ENCODE data around the gene P2RY11.

Gene P2RY11

DNA sequence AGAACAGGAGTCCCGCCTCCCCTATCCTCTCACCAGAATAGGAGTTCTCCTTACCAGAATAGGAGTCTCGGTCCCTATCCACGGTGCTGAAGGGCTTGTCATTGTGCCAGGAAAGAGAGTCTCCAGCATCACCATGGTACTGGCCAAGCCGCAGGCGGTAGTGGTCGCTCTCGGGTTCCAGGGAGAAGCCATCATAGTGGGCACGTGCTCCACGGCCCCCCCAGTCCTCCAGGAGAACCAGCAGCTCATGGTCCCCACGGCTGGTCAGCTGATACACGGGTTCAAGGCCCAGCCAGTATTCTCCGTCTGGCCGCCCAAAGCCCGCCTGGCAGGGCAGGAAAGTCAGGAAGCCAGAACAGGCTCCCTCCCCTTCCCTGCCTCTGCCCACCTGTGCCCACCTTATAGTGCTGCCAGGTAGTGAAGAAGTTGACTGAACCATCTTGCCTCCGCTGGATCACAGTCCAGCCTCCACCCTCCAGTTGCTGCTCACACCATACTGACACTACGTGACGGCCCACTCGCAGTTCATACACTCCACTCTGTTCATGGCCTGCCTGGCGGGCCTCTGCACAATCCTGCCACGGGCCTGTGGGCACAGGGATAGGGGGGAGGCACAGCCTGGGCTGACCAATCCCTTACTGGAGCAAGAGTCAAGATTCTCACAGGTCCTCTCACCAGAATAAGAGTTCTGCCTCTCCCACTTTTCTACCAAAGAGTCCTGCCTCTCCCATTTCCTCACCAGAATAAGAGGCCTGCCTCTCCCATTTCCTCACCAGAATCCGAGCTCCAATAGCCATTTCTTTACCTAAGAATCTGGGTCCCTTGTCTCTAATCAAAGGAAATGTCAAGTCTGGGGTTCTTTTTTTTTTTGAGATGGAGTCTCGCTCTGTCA is 18.0 kb upstream of the P2RY11 start:
- DNase-seq, result no peak

- DNase-seq, result no peak
These were observed 15.9 kb upstream of the P2RY11 start for GRCh38 chr19:10095622-10095947.

DNA sequence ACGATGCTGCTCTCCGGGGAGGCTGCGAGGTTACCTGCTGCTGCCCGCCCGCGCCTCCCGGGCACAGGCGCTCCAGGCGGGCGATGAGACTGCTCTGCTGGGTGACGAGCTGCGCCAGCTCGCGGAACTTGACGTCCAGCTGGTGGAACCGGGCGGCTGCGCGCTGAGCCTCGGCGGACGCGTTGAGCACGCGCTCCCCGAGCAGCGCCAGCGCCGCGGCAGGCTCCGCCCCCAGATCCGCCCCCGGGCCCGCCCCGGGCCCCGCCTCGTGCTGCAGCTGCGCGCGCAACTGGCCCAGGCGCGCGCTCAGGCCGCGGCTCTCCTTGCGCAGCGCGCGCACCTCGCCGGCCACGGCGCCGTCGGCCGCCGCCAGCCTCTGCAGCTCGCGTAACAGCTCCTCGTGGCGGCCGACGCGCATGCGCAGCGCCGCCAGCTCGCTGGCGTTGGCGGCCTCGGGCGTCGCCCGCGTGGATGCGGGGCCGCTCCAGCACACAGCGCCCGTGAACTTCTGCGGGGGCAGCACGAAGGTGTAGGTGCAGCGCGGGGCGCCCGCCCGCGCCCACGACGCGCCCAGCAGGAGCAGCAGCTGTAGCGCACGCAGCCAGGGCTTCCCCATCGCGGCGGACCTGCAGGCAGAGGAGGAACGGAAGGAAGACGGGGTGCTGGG is 15.4 kb upstream of the P2RY11 start:
- DNase-seq, result peak; percentile 90

- no peak for DNase-seq
These were observed 14.9 kb upstream of the P2RY11 start for GRCh38 chr19:10096615-10096963.

DNA sequence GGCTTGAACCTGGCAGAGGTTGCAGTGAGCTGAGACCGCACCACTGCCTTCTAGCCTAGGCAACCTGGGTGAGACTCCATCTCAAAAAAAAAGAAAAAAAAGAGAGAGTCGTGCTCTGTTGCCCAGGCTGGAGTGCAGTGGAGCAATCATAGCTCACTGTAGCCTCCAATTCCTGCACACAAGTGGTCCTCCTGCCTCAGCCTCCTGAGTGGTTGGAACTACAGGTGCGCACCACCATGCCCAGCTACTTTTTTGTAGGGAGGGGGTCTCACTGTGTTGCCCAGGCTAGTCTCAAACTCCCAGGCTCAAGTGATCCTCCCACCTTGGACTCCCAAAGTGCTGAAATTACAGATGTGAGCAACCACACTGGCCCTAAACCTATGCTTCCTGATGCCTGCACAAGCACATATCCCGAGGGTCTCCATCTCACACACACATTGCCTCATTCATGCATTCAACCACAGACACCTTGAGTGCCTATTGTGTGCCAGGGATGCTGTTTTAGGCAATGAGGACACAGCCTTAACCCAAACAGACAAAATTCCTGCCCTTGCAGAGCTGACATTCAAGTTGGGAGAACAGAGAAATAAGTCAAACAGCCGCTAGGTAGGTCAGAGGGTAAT is 11.2 kb upstream of the P2RY11 start:
- no peak for DNase-seq

DNA sequence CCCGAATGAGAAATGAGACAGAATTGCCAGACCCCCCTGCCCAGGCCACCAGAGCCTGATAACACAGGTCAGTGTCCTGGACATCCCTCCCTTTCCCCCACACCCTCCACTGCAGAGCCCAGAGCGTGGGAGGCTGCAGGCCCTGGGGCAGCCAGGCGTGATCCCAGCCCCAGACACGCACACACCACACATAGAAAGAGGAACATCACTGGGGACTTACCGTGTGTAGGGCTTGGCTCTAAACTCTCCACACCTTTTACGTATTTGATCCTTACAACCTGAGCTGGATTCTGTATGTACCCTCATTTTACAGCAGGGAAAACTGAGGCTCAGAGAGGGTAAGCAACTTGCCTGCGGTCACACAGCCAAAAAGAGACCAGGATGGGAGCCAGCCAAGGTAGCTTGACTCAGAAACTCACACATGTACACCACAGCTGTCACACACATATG is 8.7 kb upstream of the P2RY11 start:
- DNase-seq, result no peak

DNA sequence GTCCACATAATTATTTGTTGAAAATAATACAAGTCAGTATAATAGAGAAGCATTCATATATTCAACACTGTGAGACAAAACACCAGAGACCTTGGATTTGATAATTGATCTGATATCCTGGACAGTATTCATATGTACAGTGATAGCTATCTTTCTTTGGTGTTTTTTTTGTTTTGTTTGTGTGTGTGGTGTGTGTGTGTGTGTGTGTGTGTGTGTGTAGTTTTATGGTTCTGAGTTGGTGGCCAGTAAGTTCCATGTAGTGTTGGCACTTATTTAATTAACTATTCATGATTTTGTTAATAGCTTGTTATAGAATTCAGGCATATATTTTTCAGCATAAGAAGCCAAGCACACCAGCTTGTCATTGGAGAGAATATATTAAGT is 7.4 kb upstream of the P2RY11 start:
- DNase-seq, result no peak

DNA sequence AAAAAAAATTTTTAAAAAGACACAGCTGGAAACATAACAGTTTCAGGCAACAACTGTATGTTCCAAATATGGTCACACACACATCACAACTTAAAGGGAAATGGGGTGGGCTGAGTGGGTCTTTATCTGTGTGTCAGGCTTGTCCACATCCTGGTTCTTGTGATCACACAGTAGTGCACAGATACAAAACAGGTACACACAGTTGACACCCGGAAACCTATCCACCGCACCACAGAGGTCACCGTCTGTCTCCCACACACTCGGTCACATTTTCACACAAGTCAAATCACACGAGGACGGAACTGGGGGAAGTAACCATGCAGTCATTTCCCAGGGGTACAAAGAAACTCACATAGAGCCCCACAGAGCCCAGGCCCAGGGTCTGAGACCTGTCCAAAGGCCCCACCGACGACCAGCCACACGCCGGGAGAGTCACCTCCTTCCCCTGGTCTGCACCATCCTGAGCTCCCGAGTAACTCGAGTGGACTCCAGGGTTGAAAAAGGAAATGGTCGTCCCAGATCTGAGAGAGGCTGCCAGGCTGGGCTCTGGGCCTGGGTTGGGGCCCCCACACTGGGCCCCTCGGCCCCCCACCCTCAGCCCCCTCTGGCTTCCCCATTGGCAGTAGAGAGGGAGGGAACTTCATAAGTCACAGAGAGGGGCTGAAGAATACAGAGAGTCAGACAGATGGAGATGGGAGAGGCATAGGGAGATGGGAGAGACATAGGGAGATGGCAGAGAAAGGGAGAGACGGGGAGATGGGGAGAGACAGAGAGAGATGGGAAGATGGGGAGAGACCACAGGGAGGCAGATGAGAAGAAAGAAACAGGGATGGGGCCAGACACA is 6.6 kb upstream of the P2RY11 start:
- no peak for DNase-seq

DNA sequence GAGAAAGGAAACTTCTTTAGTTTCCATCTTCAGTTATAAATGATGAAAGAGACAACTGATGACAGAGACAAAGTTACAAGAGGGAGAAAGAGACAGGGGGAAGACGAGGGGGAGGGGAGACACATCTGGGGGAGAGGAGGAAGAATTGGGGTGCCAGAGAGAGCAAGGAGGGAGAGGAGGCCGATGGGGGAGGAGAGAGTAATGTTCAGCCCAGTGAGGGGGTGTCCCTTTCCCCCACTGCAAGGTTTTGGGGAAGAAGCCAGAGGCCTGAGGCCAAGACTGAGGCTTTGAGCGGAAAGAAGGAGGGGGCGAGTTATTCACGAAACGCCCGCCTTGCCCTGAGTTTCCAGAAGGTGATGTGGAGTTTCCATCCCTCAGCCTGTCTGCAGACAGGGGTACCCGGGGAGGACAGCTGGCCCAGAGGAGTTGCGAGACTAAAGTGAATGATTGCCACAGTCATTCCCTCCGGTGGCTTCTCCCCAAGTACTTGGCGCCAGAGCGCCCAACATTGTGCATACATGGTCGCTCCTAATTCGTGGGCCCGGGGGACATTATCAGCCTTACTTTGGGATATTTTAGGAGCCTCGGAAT is 5.9 kb upstream of the P2RY11 start:
- DNase-seq, result no peak

DNA sequence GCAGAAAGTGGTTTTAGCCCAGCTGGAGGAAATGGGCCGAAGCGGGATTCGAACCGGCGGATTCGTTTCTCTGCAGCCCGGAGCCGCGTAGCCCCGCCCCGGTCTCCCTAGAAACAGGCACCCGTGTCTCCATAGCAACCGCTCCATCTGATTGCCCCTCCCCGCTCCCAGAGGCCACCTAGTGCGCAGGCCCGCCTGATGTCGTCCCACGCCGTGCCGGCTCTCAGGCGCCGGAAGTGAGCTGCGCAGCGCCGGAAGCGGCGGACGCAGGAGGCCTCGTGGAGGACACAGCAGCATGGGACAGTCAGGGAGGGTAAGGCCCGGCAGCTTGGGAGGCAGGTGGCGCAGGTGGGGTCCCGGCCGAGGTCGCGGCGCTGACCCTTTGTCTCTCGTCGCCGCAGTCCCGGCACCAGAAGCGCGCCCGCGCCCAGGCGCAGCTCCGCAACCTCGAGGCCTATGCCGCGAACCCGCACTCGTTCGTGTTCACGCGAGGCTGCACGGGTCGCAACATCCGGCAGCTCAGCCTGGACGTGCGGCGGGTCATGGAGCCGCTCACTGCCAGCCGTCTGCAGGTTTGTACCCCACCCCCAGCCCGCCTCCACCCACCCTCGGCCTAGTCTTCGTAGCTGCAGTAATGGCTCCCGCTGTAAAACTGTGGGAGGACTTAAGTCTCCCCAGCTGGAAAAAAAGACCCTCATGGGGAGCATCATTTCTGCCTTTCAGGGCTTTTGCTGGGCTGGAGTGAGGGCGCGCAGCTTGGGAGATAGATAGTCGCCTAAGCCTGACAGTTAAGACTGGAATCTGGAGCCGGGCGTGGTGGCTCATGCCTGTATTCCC is 5.2 kb upstream of the P2RY11 start, which contains the start of gene PPAN:
Gene PPAN, plus strand, starts transcription at position 263 of the 837 bp plus-strand sequence. Its CDS starts 33 bp downstream, at position 296.
- peak; percentile 99 for DNase-seq

GRCh38 chr19:10107254-10107653 is 4.2 kb upstream of the P2RY11 start:
- no peak for DNase-seq

DNA sequence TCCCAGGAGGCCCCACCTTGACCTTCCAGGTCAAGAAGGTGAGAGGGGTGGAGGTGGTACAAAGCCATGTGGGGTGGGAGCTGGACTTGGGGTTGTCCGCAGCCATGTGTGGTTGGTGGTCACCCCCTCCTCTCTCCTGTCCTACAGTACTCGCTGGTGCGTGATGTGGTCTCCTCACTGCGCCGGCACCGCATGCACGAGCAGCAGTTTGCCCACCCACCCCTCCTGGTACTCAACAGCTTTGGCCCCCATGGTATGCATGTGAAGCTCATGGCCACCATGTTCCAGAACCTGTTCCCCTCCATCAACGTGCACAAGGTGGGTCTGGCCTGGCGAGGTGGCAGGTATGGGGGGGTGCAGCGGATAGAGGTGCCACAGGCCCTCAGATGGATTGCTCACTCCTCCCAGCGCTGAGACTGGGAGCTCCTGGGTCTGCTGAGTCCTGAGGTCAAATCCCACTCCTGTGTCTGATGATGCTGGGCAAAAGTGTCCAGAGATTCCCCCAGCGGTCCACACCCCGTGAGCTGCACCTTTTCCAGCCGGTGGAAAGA is 3.6 kb upstream of the P2RY11 start:
- DNase-seq, result no peak

- DNase-seq, result no peak
These were observed 2.0 kb upstream of the P2RY11 start for GRCh38 chr19:10109528-10109927.

DNA sequence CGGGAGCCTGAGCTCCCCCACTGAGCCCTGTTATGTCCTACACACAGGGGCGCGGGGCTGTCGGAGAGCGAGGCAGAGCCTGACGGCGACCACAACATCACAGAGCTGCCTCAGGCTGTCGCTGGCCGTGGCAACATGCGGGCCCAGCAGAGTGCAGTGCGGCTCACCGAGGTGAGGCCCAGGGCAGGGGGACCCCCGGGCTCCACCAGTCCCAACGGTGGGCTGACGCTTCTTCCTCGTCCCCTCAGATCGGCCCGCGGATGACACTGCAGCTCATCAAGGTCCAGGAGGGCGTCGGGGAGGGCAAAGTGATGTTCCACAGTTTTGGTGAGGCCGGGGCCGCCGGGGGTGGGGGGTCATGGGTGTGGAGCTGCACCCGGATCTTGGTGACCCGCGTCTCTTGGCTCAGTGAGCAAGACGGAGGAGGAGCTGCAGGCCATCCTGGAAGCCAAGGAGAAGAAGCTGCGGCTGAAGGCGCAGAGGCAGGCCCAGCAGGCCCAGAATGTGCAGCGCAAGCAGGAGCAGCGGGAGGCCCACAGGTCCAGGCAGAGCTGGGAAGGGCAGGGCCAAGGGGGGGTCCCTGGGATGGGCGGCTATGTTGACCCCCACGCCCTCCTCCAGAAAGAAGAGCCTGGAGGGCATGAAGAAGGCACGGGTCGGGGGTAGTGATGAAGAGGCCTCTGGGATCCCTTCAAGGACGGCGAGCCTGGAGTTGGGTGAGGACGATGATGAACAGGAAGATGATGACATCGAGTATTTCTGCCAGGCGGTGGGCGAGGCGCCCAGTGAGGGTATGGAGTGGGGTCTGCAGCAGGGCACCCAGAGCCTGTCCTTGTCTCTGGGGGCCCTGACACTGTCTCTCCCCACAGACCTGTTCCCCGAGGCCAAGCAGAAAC is 1.2 kb upstream of the P2RY11 start:
- DNase-seq, result no peak

DNA sequence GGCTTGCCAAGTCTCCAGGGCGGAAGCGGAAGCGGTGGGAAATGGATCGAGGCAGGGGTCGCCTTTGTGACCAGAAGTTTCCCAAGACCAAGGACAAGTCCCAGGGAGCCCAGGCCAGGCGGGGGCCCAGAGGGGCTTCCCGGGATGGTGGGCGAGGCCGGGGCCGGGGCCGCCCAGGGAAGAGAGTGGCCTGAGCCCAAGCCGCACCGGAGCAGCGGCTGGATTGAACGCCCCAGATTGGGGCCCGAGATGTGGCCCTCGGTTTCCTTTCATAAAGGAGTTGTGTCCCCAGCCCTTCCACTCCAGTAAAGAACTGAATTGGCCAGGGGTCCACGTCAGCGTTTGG is 548 bp upstream of the P2RY11 start:
- no peak for DNase-seq

DNA sequence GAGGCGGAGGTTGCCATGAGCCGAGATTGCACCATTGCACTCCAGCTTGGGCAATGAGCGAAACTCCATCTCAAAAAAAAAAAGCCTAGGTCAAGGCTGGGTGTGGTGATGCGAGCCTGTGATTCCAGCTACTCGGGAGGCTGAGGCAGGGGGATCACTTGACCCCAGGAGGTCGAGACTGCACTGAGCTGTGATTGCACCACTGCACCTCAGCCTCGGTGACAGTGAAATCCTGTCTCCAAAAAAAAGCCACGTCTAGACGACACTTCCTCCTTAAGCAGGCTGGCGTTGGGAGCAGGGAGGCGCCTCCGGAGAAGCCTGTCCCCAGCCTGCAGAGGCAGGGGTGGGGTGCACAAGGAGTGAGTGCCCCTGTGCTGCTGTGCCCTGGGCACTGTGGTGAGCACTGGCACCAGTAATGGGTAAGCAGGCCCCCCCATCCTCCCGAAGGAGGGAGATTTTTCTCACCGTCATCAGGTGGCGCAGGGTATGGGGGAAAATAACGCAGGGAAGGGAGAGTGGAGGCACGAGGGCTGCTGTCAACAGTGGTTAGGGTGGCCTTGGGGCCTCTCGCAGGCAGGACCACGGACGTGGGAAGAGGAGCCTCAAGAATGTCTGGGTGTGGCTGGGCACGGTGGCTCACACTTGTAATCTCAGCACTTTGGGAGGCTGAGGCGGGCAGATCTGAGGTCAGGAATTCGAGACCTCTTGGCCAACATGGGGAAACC is 706 bp downstream of the P2RY11 start:
- DNase-seq, result peak; percentile 23

DNA sequence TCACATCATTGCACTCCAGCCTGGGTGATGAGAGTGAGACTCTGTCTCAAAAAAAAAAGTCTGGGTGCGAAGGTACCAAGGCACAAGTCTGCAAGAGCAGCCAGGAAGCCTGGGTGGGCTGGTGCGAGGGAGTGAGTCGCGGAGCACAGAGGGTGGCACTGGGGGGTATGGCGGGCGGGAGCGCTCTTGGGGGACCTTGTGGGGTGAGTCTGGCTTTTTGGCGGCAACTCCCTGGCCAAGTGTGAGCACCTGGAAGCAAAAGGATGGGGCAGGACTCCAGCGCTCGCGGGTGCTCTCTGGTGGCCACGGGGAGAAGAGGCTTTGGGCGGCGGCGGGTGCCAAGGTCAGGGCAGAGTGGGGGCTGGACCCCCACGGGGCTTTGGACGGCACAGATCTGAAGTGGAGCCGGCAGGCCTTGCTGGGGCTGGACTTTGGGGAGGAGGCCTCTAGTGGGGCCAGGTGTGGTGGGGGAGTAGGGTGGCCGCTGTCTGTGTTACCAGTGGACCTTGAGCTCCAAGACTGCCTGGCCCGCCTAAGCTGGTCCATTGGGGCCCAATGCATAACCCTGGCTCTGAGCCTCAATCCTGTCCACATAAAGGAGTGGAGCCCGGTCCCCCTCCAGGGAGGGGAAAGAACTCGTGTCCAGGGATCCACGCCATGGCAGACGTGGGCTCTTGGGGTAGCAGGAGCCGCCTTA is 1.6 kb downstream of the P2RY11 start:
- DNase-seq, result peak; percentile 68

DNA sequence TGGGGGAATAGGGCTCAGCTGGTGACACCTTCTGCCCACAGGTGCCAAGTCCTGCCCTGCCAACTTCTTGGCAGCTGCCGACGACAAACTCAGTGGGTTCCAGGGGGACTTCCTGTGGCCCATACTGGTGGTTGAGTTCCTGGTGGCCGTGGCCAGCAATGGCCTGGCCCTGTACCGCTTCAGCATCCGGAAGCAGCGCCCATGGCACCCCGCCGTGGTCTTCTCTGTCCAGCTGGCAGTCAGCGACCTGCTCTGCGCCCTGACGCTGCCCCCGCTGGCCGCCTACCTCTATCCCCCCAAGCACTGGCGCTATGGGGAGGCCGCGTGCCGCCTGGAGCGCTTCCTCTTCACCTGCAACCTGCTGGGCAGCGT is 2.1 kb downstream of the P2RY11 start:
- no peak for DNase-seq

Data from NCI-H82 (cell line).